HEK293 (cell line): Measurements from ENCODE around the gene SPO11.

Experiments used
- CTCF ChIP-seq: fragments of 450-650 bp; formaldehyde crosslinking; IDR thresholded peaks from 2 replicates; pipeline ENCODE4 v1.5.1; 2016; ENCODE audit warnings: missing biosample characterization, missing genetic modification characterization
- ELK4 ChIP-seq: IDR thresholded peaks from 2 replicates; pipeline ENCODE4 v1.6.1; 2011; ENCODE audit warnings: mild to moderate bottlenecking, low read depth, low read length, borderline replicate concordance
- OSR2 ChIP-seq: fragments of 450-650 bp; formaldehyde crosslinking; IDR thresholded peaks from 2 replicates; pipeline ENCODE4 v1.5.1; 2016; ENCODE audit warnings: missing biosample characterization, missing genetic modification characterization
- OVOL3 ChIP-seq: fragments of 450-650 bp; formaldehyde crosslinking; IDR thresholded peaks from 2 replicates; pipeline ENCODE4 v1.5.1; 2016; ENCODE audit warnings: missing biosample characterization, missing genetic modification characterization
- PRDM4 ChIP-seq: fragments of 450-650 bp; formaldehyde crosslinking; IDR thresholded peaks from 2 replicates; pipeline ENCODE4 v1.5.1; 2017; ENCODE audit warnings: missing biosample characterization, missing genetic modification characterization
- YY1 ChIP-seq: fragments of 450-650 bp; formaldehyde crosslinking; IDR thresholded peaks from 2 replicates; pipeline ENCODE4 v1.5.1; 2018; ENCODE audit warnings: missing biosample characterization, missing genetic modification characterization
- ZBTB1 ChIP-seq: fragments of 450-650 bp; formaldehyde crosslinking; IDR thresholded peaks from 2 replicates; pipeline ENCODE4 v1.5.1; 2016; ENCODE audit warnings: missing biosample characterization, missing genetic modification characterization
- ZBTB26 ChIP-seq: fragments of 450-650 bp; formaldehyde crosslinking; optimal IDR thresholded peaks from 2 replicates; pipeline ENCODE3; 2016; ENCODE audit warnings: missing biosample characterization, mild to moderate bottlenecking, missing genetic modification characterization
- ZNF2 ChIP-seq: fragments of 450-650 bp; formaldehyde crosslinking; IDR thresholded peaks from 2 replicates; pipeline ENCODE4 v1.5.1; 2016; ENCODE audit warnings: missing biosample characterization, missing genetic modification characterization
- ZNF311 ChIP-seq: fragments of 450-650 bp; formaldehyde crosslinking; IDR thresholded peaks from 2 replicates; pipeline ENCODE4 v1.5.1; 2017; ENCODE audit warnings: missing biosample characterization, missing genetic modification characterization, borderline replicate concordance
- ZNF416 ChIP-seq: fragments of 450-650 bp; formaldehyde crosslinking; IDR thresholded peaks from 2 replicates; pipeline ENCODE4 v1.5.1; 2016; ENCODE audit warnings: missing biosample characterization, missing genetic modification characterization
- ZNF561 ChIP-seq: fragments of 450-650 bp; IDR thresholded peaks from 2 replicates; pipeline ENCODE4 v1.5.1; 2018; ENCODE audit warnings: missing biosample characterization, missing genetic modification characterization, borderline replicate concordance
- ZNF747 ChIP-seq: fragments of 450-650 bp; formaldehyde crosslinking; IDR thresholded peaks from 2 replicates; pipeline ENCODE4 v1.5.1; 2016; ENCODE audit warnings: missing biosample characterization, missing genetic modification characterization
- ZNF776 ChIP-seq: fragments of 450-650 bp; formaldehyde crosslinking; IDR thresholded peaks from 2 replicates; pipeline ENCODE4 v1.5.0; 2017; ENCODE audit warnings: missing biosample characterization, missing genetic modification characterization, borderline replicate concordance

GRCh38 chr20:57309544-57310115 is 20.0 kb upstream of the SPO11 start:
- TF ChIP-seq OVOL3 (tag by site-specific recombination) (no peak), CTCF (no peak), YY1 (no peak), PRDM4 (no peak), ELK4 (no peak), ZBTB1 (tag by site-specific recombination) (no peak), ZNF416 (tag by site-specific recombination) (no peak), ZNF747 (tag by site-specific recombination) (no peak), OSR2 (tag by site-specific recombination) (no peak), ZNF561 (tag by site-specific recombination) (no peak), ZBTB26 (tag by site-specific recombination) (no peak), ZNF311 (no peak), ZNF2 (tag by site-specific recombination) (no peak), ZNF776 (tag by site-specific recombination) (no peak)
